ENCODE results near the gene OGFOD3. TPM values are rescaled to one million over a fixed set of nuclear protein-coding genes. Genes with fewer than 3 reads are reported as not detected.
A peak's percentile ranks its signal among the peaks of the same experiment; 100 is the strongest.
"Not testable (repeated sequence)": the region's sequence is repeated elsewhere in the genome, so short reads cannot be mapped to it uniquely, and the experiment has no call there.

The OGFOD3 gene
- total RNA-seq, 1 donor from 2014 or later, result 18.4 TPM

DNA sequence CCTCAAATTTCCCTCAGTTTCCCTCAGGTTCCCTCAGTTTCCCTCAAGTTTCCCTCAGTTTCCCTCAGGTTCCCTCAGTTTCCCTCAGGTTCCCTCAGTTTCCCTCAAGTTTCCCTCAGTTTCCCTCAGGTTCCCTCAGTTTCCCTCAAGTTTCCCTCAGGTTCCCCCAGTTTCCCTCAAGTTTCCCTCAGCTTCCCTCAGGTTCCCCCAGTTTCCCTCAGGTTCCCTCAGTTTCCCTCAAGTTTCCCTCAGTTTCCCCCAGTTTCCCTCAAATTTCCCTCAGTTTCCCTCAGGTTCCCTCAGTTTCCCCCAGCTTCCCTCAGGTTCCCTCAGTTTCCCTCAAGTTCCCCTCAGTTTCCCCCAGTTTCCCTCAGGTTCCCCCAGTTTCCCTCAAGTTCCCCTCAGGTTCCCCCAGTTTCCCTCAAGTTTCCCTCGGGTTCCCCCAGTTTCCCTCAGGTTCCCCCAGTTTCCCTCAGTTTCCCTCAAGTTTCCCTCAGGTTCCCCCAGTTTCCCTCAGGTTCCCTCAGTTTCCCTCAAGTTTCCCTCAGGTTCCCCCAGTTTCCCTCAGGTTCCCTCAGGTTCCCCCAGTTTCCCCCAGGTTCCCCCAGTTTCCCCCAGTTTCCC lies 58.8 kb downstream of the OGFOD3 start:
- not testable (repeated sequence) for ATAC-seq; DNase-seq (ENCODE audit: low spot score)

DNA sequence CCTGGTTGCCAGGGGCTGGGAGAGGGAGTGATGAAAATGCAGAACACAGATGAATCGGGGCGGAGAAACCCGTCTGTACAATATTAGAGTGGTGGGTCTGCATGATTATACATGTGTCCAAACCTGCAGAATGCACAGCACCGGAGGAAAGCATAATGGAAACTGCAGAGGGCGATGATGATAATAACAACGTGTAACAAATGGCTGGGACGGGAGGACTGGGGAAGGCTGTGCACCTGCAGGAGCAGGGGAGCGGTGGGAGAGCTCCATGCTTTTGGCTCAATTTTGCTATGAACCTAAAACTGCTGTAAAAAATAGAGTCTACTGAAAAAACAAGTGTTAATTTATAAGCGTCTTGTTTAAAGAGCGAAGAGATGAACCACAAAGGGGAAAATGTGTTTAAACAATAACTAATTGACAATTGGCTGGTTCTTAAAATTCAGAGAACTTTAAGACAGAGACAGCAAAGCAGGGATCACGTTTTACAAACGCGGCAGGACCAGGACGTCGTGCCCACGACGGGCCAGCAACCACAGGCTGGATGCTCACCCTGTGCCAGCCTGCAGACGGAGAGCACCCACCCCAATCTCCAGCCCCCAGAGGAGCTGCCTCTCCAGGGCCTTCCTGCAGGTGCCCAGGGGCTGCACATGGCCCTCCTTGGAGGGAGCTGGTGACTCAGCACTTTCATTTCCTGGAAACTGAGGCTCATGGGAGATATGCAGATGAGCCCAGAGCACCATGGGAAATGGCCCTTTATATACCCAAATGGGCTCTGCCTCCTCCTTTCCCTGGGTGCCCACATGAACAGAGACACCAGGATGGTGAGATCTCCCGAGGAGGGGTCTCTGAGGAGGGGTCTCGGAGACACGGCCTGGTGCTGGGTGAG lies 59.7 kb downstream of the OGFOD3 start, which contains the start of gene TEX19:
Gene TEX19 (plus strand): TSS at position 783 of the 886 bp plus-strand sequence. CDS start 2,904 bp downstream, outside the sequence.
- DNase-seq (ENCODE audit: low spot score), result no peak
- ATAC-seq, result no peak

DNA sequence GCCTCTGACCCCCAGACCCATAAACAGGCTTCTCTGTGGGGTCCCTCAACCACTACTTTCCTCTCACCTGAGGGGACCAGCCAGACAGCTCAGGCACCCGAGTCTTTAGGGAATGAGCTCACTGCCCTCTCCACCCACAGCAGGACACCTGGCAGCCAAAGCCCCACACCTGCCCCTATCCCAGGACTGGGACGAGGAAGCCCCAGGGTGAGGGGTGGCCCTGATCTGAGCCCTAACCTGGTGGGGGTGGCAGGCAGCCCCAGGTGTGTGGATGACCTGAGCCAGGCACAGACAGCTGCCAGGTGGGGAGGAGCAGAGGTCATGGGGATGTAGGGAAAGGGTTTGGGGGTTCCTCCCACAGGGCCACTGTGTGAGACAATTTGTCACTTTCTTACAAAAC lies 61.0 kb downstream of the OGFOD3 start:
- DNase-seq (ENCODE audit: low spot score), result no peak
- no peak for ATAC-seq

DNA sequence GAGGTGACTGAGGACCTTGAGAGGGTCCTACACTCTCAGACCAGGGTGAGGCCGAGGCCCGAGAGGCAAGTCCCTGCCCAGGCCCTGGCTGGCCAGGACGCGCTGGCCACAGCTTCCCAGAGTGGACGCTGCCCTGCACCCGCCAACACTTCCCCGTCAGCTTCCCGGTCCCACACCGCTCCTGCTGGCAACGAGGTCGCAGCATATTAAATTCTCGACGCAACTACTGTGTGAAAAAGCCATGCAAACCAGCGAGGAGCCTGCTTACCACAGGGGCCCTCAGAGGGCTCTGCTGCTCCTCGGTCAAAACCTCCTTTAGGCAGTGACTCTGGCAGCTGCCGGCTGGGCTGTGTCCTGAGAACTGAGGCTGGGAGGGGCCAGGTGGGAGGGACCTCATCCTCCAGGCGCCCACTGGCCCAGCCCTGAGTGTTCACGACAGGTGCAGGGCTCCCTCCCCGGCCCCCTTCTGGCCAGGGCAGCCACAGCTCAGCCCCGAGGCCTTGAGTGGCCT lies 61.5 kb downstream of the OGFOD3 start:
- DNase-seq (ENCODE audit: low spot score) (no peak), ATAC-seq (no peak)

DNA sequence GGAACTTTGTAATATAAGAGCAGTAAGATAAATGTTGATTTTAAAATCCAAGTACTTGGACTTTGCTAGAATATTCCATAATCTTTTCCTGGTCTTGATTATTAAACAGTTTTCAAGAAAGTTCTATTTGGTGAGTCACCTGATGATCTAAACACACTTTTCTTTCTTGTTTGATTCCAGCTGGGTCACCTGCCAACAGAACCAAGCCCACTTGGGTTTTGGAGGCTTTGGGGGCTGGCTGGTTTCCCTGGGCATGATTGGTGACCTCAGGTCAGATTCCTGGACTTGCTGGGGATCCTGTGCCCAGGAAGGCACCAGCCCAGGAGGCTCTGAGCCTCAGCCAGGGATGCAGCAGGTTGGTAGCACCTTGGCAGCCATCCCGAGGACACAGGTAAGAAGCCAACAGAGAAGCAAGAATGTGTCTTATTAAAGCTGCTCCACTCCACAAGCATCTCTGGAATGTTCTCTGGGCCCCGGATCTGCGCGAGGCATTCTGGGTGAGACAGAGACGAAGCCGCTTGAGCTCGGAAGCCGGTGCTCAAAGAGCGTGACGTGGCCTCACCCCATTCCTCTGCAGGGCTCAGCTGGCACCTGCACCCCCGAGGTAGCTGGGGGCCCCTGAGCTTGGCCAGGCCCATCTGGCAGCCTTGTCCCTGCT lies 62.5 kb downstream of the OGFOD3 start:
- peak; percentile 55 for ATAC-seq
- DNase-seq (ENCODE audit: low spot score), result no peak

DNA sequence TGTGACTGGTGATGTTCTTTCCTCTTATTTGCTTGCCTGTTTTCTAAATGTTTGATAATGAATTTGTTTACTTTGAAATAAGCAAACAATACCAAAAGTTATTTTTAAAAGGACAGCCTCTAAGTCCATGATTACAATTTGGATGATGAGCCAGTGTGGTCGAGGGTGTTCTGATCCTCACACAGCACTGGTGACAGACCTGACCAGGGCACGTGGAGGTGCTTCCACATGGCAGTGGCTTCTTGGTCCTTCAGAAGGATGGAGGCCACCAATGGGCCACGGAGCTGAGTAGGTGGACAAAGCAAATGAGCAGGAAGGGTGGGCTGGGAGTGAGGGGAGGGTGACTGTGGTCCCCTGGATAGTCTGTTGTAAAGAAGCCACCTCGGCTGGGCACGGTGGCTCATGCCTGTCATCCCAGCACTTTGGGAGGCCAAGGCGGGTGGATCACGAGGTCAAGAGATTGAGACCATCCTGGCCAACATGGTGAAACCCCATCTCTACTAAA lies 63.5 kb downstream of the OGFOD3 start:
- no peak for DNase-seq (ENCODE audit: low spot score)
- ATAC-seq, result no peak

DNA sequence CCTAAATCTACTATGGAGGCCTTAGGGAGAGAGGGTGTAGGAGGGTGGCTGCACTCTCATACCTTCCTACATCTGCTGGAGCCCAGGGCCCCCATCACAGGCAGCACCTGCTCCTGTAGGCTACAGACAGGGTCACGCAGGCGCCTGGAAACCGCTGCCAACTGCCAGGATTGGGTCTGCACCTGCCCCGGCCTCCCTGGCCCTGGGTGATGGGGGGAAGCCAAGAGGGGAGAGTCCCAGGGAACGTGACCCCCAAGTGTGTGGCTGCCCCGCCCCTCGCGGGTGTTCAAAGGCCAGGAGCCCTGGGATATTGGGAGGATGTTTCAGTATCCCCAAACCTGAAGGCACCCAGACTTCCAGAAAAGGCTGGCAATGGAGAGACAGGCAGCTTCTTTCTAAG lies 64.9 kb downstream of the OGFOD3 start:
- DNase-seq (ENCODE audit: low spot score), result no peak
- ATAC-seq, result no peak

DNA sequence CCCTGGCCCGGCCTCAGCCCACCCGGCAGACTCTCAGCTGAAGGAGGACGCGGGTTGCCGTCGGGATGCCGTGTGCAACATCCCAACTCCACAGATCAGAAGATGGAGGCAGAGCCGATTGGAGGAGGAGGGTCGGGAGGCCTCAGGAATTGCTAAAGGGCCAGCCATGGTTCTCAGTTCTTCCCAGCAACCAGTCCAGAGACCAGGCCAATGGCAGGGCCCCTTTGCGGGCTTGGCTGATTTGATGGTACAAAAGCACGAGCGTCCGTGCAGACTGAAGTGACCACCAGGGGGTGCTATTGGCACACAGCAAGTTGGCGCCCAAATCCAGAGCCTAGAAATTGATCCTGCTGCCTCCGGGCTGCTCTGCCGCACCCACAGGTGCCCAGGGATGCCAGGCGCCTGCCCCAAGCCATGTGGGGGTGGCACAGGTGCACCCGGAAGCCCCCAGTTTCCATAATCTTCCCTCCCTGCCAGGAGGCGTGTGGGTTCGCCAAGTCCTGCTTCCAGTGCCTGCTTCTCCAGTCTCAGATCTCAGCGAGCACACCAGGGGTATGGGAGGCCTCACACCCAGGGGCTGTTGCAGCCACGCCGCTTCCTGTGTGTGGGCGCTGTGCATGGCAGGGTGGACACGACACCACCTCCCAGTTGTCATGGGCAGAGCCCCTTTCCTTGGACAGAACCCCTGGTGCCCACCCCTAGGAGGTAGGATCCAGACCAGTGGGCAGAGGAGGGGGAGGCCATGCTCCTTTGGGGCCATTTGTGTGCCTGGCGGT lies 66.5 kb downstream of the OGFOD3 start:
- ATAC-seq (peak; percentile 94), DNase-seq (ENCODE audit: low spot score) (peak; percentile 85)

DNA sequence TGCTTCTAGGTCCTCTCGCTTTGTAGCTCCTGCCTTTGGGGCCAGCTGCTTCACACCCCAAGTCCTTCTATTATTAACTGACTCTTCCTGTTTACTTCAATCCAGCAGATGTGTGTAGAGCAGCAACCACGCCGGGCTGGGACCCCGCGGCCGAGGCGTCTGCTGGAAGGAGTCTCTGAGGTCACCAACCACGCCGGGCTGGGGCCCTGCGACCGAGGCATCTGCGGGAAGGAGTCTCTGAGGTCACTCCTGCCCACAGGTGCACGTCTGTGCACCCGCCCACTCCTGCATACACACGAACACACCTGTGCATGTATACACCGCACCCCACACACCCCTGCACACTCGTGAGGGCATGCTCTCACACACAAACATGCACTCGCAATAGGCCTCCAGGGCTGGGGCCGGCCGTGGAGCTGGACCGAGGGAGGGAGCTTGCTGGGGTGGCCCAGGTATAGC lies 67.1 kb downstream of the OGFOD3 start:
- peak; percentile 3 for ATAC-seq

DNA sequence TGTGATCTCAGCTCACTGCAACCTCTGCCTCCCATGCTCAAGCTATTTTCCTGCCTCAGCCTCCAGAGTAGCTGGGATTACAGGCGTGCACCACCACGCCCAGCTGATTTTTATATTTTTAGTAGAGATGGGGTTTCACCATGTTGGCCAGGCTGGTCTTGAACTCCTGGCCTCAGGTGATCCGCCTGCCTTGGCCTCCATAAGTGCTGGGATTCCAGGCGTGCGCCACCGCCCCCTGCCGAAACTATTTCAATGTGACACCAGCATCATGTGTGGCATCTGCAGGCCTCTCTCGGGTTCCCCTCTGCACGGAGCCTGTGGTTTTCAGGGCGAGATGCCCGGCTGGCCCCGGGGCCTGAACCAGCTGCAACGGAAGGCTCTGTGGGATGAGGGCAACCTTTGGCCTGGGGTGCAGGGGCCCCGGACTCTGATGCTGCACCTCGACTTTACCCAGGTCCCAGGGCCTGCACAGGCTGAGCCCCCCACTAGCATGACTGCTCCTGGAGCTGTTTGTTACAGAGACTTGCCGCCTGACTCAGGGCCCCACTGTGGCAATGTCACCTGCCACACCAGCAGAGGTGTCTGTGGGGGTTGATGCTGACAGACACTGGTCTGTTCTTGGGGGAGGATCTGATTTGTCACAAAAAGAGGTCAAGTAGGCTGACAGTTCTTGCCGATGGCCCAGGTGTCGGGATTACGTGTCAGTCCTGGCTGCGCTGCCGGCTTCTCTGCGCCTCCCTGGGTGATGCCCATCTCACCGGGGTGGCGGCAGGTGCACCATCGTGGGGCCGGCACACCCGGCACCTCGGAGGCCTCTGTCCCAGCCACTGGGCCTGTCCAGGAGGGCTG lies 68.0 kb downstream of the OGFOD3 start:
- DNase-seq (ENCODE audit: low spot score) (no peak), ATAC-seq (no peak)

More for the DNA sequence above, 67.1 kb downstream of the OGFOD3 start:
- DNase-seq (ENCODE audit: low spot score), result no peak

DNA sequence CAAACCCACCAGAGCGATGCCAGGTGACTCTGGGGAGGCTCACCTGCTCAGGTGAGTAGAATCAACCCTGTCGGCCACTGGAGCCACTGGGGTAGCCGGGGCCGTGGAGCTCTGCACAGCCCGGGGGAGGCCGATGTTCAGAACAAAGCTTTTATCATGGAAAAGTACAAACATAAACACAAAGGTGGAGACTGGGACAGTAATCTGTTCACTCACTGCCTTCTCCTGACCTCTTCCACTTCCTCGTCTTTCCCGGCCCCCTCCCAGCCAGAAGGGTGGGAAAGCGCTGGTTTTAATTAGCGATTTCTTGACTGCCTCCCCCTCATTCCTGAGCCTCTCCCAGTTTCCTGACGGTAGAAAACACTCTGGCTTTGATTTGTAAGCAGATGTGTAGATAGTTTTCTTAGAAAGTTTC lies 69.1 kb downstream of the OGFOD3 start:
- no peak for ATAC-seq
- no peak for DNase-seq (ENCODE audit: low spot score)

DNA sequence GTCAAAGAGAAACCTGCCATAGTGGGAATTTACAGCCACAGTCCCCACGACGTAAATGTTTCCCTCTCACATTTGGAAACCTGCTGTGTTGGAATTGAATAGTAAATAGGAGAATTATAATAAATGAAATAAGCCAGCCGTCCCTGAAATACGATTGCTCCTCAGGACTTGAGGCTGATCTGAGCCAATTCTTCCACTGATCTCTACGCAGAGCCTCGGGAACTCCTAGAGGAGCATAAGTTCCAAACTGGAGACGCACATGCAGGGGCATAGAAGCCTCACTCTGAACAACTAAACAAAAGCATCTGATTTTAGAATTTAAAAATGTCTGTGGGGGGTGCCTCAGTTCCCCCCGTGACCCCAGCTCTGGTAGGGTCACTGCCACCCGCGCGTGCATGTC lies 69.5 kb downstream of the OGFOD3 start:
- ATAC-seq (no peak), DNase-seq (ENCODE audit: low spot score) (no peak)

DNA sequence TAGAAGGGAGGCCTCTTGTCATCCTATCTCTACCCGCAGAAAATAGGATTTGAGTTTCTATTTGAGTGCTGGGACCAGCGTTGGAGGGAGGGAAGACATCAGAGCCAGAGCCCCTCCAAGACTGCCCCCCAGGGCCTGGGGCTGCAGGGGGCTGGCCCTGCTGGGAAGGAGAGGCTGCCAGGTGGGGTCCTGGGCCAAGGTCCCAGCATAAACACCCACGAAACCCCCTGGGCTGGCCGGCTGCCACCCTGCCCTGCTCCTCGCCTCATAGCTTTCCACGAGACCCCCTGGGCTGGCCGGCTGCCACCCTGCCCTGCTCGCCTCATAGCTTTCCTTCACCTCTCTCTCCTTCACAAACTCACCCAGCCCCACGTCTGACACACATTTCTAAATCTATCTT lies 70.0 kb downstream of the OGFOD3 start:
- DNase-seq (ENCODE audit: low spot score), result no peak
- ATAC-seq, result no peak

DNA sequence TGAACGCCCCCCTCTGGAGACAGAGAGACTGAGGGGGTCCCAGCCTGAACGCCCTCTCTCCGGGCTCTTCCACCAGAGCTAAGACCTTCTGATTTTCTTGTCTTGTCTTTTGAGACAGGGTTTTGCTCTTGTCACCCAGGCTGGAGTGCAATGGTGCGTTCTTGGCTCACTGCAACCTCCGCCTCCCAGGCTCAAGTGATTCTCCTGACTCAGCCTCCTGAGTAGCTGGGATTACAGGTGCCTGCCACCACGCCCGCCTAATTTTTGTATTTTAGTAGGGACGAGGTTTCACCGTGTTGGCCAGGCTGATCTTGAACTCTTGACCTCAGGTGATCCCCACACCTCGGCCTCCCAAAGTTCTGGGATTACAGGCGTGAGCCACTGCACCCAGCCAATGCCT lies 70.4 kb downstream of the OGFOD3 start:
- not testable (repeated sequence) for ATAC-seq

DNA sequence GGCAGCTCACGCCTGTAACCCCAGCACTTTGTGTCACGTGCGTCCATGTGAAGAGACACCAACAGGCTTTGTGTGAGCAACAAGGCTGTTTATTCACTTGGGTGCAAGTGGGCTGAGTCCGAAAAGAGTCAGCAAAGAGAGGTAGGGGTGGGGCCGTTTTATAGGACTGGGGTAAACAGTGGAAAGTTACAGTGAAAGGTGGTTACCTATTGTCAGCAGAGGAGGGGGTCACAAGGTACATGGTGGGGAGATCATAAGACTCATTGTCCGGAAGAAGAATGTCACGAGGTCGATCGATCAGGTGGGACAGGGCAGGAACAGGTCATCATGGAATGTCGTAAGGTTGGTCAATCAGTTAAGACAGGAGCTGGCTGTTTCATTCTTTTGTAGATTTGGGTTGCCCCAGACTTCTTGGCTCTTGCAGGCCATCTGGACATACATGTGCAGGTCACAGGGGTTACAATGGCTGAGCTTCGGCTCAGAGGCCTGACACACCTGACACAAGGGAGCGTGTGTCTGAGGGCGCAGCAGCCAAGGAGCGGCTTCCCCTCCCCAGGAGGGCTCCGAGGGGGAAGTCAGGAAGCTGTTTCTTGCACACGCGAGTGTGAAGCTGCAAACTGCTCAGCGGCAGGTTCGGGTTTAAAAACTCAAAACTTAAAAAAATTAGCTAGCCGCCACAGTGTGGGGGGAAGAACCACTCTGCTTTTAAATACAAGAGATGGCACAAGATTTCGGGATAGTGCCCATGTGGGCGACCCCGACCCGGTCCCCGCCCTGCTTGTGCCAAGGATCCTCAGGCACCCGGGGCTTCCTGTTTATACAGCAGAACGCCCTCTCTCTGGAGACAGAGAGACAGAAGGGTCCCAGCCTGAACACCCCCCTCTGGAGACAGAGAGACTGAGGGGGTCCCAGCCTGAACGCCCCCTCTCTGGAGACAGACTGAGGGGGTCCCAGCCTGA lies 71.8 kb downstream of the OGFOD3 start:
- ATAC-seq (no peak), DNase-seq (ENCODE audit: low spot score) (no peak)

More for the DNA sequence above, 70.4 kb downstream of the OGFOD3 start:
- not testable (repeated sequence) for DNase-seq (ENCODE audit: low spot score)

DNA sequence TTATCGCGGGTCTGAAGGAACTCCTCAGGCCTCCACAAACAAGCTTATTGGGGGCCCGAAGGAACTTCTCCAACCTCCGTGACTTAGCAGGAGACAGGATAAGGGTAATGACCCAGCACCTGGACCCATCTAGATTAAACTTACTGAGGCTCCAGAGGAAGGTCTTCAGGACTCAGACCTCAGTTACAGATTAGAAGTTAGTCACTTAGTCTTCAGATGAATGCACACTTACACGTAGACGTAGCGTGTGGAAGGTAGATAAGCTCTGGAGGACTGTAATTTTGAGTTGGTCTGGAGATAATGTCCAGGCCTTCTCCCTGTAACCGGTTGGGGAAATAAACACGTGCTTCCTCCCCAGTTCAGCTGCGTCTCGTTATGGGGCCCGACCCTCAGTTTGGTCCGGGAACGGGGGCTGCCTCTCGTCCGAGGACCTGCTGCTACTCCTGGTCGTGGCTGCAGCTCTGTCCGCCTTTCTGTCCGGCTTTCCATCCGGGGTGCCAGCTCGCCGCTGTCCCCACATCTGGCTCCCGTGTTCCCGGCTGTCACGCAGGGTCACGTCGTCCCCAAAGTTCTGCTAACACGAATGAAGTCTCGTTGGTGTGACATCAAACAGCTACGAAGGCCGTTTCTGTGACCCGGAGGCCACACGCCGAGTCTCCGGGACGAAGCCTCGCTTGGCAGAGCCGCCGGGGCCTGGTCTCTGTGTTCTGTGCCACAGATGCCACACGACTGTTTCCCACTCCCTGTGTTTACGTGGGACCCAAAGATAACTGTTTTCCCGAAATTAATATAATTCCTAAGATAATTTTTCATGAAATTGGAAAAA lies 73.0 kb downstream of the OGFOD3 start:
- DNase-seq (ENCODE audit: low spot score) (no peak), ATAC-seq (no peak)

DNA sequence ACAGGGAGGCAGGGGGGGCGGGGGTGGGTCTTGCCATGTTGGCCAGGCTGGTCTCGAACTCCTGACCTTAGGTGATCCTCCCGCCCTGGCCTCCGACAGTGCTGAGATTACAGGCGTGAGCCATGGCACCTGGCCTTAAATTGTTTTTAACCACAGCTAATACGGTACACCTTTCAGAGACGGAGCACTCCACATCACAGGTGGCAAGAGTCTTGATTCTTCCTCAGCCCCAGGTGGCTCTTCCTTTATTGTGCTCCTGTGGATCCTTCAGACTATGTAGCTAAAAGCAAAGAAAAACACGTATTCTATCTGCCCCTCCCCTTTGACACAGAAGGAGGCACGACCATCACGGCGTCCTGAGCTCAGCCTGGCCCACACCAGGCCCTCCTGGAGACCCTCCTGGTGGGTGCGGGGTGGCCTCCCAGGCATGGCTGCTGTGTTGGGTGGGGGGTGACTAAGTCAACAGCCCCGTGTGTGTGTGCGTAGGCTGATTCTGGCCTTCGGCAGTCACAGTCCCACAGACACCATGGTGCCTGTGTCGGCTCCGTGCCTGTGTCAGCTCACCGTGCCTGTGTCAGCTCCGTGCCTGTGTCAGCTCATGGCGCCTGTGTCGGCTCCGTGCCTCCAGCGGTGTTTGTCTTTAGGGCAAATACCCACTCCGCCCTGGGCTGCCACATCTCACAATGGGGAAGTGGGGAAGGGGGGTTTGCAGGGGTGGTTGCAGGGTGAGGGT lies 74.0 kb downstream of the OGFOD3 start:
- no peak for ATAC-seq
- DNase-seq (ENCODE audit: low spot score), result no peak

All from left lobe of liver (tissue), 2 donors.